GM12878 (cell line): ENCODE data around the gene SALL1. TPM values are rescaled to one million over a fixed set of nuclear protein-coding genes. Genes with fewer than 3 reads are reported as not detected.

Source experiments
- ATAC-seq: fragments of 200-7000 bp; cut with Tn5 transposase; 3 replicates; pipeline ENCODE4 v1.9.1; 2020; ENCODE audit warnings: mild to moderate bottlenecking, moderate library complexity
- BruUV-seq: library from RNA; stranded (reverse); fragments of 400-500 nt; replicated peaks from 2 replicates; lab custom pipeline; 2021; lab: Mats Ljungman, UMichigan
- CTCF ChIA-PET: fragments of 300-600 bp; sonication (Branson Sonifier 250); formaldehyde crosslinking; extraction: SDS; loops from one replicate; lab custom pipeline; 2021; ENCODE audit warnings: inconsistent platforms; lab: Yijun Ruan, JAX
- POLR2A ChIA-PET: fragments of 350-600 bp; formaldehyde crosslinking; extraction: SDS; loops from one replicate; lab custom pipeline; 2021; ENCODE audit warnings: inconsistent platforms; lab: Charles Lee
- RAD21 ChIA-PET: fragments of 300-600 bp; sonication (Branson Sonifier 250); formaldehyde crosslinking; loops from one replicate; lab custom pipeline; 2023; ENCODE audit warnings: antibody characterized with exemption; ENCODE audit not compliant: unreplicated experiment; lab: Charles Lee
- SMC1A ChIA-PET: fragments of 300-600 bp; sonication (Branson Sonifier 250); formaldehyde crosslinking; loops from one replicate; lab custom pipeline; 2023; ENCODE audit not compliant: unreplicated experiment, uncharacterized antibody; lab: Charles Lee
- DNase-seq: peaks from one replicate; pipeline ENCODE4 v3.0.0-alpha.2; 2011; ENCODE audit warnings: low read depth, low spot score
- FAIRE-seq: peaks from 3 replicates; lab custom pipeline; 2011; peaks lifted over from hg19 to GRCh38; lab: Jason Lieb, UNC
- H2AFZ ChIP-seq: 2 replicates; pipeline ENCODE4 v1.6.0; 2011; ENCODE audit warnings: low read depth, low read length, control low read depth; ENCODE audit not compliant: control insufficient read depth
- H3K27ac ChIP-seq: 2 replicates; pipeline ENCODE4 v1.5.1; 2011; ENCODE audit warnings: control low read depth; ENCODE audit not compliant: control insufficient read depth, insufficient read depth
- H3K27me3 ChIP-seq, 2 experiments: replicated peaks in 1 of 2; 2 replicates each; pipeline versions ENCODE4 v1.6.0 to v1.6.1; 2011; ENCODE audit warnings: low read length in 1 of 2; ENCODE audit not compliant: control insufficient read depth in 2 of 2, insufficient read depth in 2 of 2
- H3K36me3 ChIP-seq, 2 experiments: 2 replicates each; pipeline ENCODE4 v1.5.1; 2011; ENCODE audit warnings: low read length in 1 of 2; ENCODE audit not compliant: control insufficient read depth in 2 of 2, insufficient read depth in 2 of 2
- H3K4me1 ChIP-seq: 2 replicates; pipeline ENCODE4 v1.6.1; 2011; ENCODE audit warnings: mild to moderate bottlenecking, low read length, moderate library complexity, mixed read lengths; ENCODE audit not compliant: control insufficient read depth, insufficient read depth
- H3K4me2 ChIP-seq: 2 replicates; pipeline ENCODE4 v1.6.0; 2011; ENCODE audit warnings: control low read depth; ENCODE audit not compliant: control insufficient read depth, insufficient read depth
- H3K4me3 ChIP-seq: fragments of 200-600 bp; sonication (generic); 2 replicates; pipeline ENCODE4 v1.5.1; 2016
- H3K79me2 ChIP-seq: 2 replicates; pipeline ENCODE4 v1.6.0; 2011; ENCODE audit warnings: low read length; ENCODE audit not compliant: control insufficient read depth, insufficient read depth
- H3K9ac ChIP-seq: 2 replicates; pipeline ENCODE4 v1.8.0; 2011; ENCODE audit warnings: low read length, control low read depth, mixed read lengths; ENCODE audit not compliant: control insufficient read depth, insufficient read depth
- H3K9me3 ChIP-seq: replicated peaks from 3 replicates; pipeline ENCODE4 v1.5.1; 2011; ENCODE audit warnings: mild to moderate bottlenecking, low read length; ENCODE audit not compliant: control insufficient read depth, insufficient read depth
- H4K20me1 ChIP-seq: 2 replicates; pipeline ENCODE4 v1.6.0; 2011; ENCODE audit not compliant: control insufficient read depth, insufficient read depth
- ASH2L ChIP-seq: fragments of 300-600, 200-600 bp; sonication (generic); IDR thresholded peaks from 2 replicates; pipeline ENCODE4 v1.6.1; 2017; ENCODE audit warnings: low read depth, mild to moderate bottlenecking, borderline replicate concordance
- IKZF1 ChIP-seq: fragments of 450-650 bp; conservative IDR thresholded peaks from 2 replicates; pipeline ENCODE4 v1.6.1; 2017; ENCODE audit warnings: antibody characterized with exemption, mild to moderate bottlenecking
- RAD51 ChIP-seq: fragments of 450-650 bp; IDR thresholded peaks from 2 replicates; pipeline ENCODE4 v1.6.1; 2016; ENCODE audit warnings: moderate library complexity, mild to moderate bottlenecking, inconsistent platforms
- WGBS: methylation state at CpG from one replicate; pipeline ENCODE4 v1.1.6; 2016; ENCODE audit warnings: low lambda C conversion rate; ENCODE audit not compliant: insufficient replicate concordance, insufficient coverage; ENCODE audit errors: missing lambda C conversion rate; 5-methylcytosine and 5-hydroxymethylcytosine counted together
- in situ Hi-C: fragments of 300-500 bp; cut with MboI; formaldehyde crosslinking; loops from 9 replicates; pipeline ENCODE4 v1.14.3; 2018; ENCODE audit warnings: mixed read lengths
- intact Hi-C: fragments of 100-400 bp; cut with micrococcal nuclease; formaldehyde crosslinking; loops from one replicate; pipeline ENCODE4 v1.14.2; 2022; ENCODE audit not compliant: unreplicated experiment
- polyA plus RNA-seq, 11 experiments: library from polyadenylated mRNA; depleted of rRNA in 4 of 11; unstranded in 6 of 11; stranded (reverse) in 5 of 11; fragments of >200 nt; fragmentation: Nextera tagmentation in 4 of 11; fragmentation: Illumina TruSeq in 1 of 11; extraction: Ambion mirVana in 4 of 11; extraction: Trizol in 1 of 11; gene quantifications; 1 replicate in 1 of 11; 2 replicates in 10 of 11; pipeline versions ENCODE4 v1.2.1 to v1.2.3, GENCODE V29; 2011 to 2016; ENCODE audit warnings: inconsistent platforms in 2 of 11, missing spikeins in 2 of 11, low read depth in 1 of 11
- total RNA-seq, 4 experiments: library from RNA; depleted of rRNA in 3 of 4; stranded (reverse); fragments of >200 nt in 3 of 4; fragmentation: Illumina TruSeq in 1 of 4; extraction: Trizol in 1 of 4; gene quantifications; 2 replicates each; pipeline versions ENCODE4 v1.2.1 to v1.2.3, GENCODE V29; 2013 to 2021
- TF ChIP-seq, protein P1 (sequence below): fragments of 450-650 bp; IDR thresholded peaks from 2 replicates; pipeline ENCODE4 v1.6.1; 2017; ENCODE audit warnings: borderline replicate concordance
- TF ChIP-seq, protein P2 (sequence below): fragments of 450-650 bp; IDR thresholded peaks from 2 replicates; pipeline ENCODE4 v1.6.1; 2016; ENCODE audit warnings: mild to moderate bottlenecking

SALL1 gene
- total and polyA plus RNA-seq, 10 of the 15 experiments (the other 5 are each of a cell fraction or from before 2014, with no cell fraction given): 0.01 to 0.08 (median 0.03) TPM; not detected in 6

GRCh38 chr16:51121850-51122249 lies 29.2 kb downstream of the SALL1 start (continued):
- TF ChIP-seq ASH2L (no peak), IKZF1 (no peak), RAD51 (no peak)
- TF ChIP-seq, protein P1, sequence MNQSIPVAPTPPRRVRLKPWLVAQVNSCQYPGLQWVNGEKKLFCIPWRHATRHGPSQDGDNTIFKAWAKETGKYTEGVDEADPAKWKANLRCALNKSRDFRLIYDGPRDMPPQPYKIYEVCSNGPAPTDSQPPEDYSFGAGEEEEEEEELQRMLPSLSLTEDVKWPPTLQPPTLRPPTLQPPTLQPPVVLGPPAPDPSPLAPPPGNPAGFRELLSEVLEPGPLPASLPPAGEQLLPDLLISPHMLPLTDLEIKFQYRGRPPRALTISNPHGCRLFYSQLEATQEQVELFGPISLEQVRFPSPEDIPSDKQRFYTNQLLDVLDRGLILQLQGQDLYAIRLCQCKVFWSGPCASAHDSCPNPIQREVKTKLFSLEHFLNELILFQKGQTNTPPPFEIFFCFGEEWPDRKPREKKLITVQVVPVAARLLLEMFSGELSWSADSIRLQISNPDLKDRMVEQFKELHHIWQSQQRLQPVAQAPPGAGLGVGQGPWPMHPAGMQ: no peak

DNA sequence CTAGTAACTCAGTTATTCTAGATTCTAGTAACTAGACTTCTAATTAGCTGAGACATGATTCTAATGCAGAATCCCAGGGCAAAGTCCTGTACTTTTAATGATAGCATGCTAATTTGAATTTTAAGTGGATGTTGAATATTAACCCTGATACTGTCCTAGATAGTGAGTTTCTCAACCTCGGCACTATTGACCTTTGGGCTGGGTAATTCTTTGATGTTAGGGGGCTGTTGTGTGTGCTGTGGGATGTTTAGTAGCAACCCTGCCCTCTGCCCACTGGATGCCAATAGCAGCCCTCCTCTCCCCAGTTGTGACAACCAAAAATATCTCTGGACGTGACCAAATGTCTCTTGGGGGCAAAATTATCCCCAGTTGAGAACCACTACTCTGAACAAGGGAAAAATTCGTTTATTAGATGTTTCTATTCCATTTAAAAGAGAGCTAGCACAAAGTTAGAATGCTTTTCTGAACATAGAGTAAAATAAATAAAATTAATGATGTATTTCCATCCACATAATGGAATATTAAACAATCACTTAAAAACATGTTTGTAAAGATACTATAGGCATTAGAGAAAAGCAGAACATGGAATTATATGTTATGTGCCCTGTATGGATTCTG lies 30.2 kb downstream of the SALL1 start:
- BruUV-seq: no TSS peak
- ATAC-seq (no peak), DNase-seq (no peak)
- RAD21 ChIA-PET: no interaction called here
- H3K27ac ChIP-seq: no peak overlapping the region
- CTCF ChIA-PET: no interaction called here
- H3K36me3 ChIP-seq: no peaks in the 10 kb centered on the region
- no peak overlapping the region for H2AFZ ChIP-seq
- no peaks in the 10 kb centered on the region; a peak in 2 of 4 replicates for H3K27me3 ChIP-seq
- SMC1A ChIA-PET: interaction anchor here (1.1 kb wide), 1 partner anchor 10 kb away, joined by 4 read pairs; no protein-coding TSS in a partner anchor
- in situ Hi-C loops: no loop called here
- H3K9me3 ChIP-seq: no peaks in the 10 kb centered on the region
- H3K79me2 ChIP-seq: no peaks in the 10 kb centered on the region
- no peak overlapping the region for H3K4me3 ChIP-seq
- H3K4me1 ChIP-seq: no peaks in the 10 kb centered on the region
- no peak overlapping the region for H3K9ac ChIP-seq
- POLR2A ChIA-PET: no interaction called here
- TF ChIP-seq, protein P2, sequence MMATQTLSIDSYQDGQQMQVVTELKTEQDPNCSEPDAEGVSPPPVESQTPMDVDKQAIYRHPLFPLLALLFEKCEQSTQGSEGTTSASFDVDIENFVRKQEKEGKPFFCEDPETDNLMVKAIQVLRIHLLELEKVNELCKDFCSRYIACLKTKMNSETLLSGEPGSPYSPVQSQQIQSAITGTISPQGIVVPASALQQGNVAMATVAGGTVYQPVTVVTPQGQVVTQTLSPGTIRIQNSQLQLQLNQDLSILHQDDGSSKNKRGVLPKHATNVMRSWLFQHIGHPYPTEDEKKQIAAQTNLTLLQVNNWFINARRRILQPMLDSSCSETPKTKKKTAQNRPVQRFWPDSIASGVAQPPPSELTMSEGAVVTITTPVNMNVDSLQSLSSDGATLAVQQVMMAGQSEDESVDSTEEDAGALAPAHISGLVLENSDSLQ: no peak
- TF ChIP-seq, all 136 proteins: peak for 0
- 9% methylated on average over 3 of the region's 3 CpGs for WGBS
- FAIRE-seq: no peak
- no peak overlapping the region for H3K4me2 ChIP-seq
- no peaks in the 10 kb centered on the region for H4K20me1 ChIP-seq
- intact Hi-C loops: no loop called here
